ENCODE measurements around the gene MAN2B1.

GRCh38 chr19:12668932-12669269 lies 2.4 kb upstream of the MAN2B1 start:
- TF ChIP-seq CTCF (IDR thresholded peaks at IDR 0.05 in 4 of 5, conservative IDR thresholded peaks at IDR 0.05 in 1 of 5) (no peak), POLR2A (IDR thresholded peaks at IDR 0.05) (no peak)
